ENCODE data around the gene ATF7. TPM values are rescaled to one million over a fixed set of nuclear protein-coding genes. Genes with fewer than 3 reads are reported as not detected.
"Not testable (repeated sequence)": the region's sequence is repeated elsewhere in the genome, so short reads cannot be mapped to it uniquely, and the experiment has no call there.

ATF7 gene
- total RNA-seq, 1 experiment from 2014 or later = 26.9 TPM

DNA sequence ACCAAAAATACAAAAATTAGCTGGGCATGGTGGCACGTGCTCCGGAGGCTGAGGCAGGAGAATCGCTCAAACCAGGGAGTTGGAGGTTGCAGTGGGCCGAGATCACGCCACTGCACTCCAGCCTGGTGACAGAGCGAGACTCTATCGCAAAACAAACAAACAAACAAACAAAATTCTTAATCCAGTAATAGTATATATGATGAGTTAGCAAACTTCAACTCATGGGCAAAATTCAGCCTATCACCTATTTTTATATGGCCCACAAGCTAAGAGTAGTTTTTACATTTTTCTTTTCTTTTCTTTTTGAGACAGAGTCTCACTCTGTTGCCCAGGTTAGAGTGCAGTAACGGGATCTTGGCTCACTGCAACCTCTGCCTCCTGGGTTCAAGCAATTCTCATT lies 14.9 kb downstream of the ATF7 start:
- H3K9me3 Mint-ChIP-seq (ENCODE audit: unreplicated experiment) = no peaks in the 10 kb centered on the region
- no peak overlapping the region for H3K27ac Mint-ChIP-seq (ENCODE audit: unreplicated experiment)
- CTCF ChIA-PET = no interaction called here

DNA sequence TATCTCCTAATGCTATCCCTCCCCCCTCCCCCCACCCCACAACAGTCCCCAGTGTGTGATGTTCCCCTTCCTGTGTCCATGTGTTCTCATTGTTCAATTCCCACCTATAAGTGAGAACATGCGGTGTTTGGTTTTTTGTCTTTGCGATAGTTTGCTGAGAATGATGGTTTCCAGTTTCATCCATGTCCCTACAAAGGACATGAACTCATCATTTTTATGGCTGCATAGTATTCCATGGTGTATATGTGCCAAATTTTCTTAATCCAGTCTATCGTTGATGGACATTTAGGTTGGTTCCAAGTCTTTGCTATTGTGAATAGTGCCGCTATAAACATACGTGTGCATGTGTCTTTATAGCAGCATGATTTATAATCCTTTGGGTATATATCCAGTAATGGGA lies 19.5 kb downstream of the ATF7 start:
- H3K4me1 ChIP-seq; CTCF ChIA-PET; H3K36me3 ChIP-seq (ENCODE audit: control insufficient read depth, insufficient read depth, low read length); H3K4me1 Mint-ChIP-seq (ENCODE audit: low read depth, unreplicated experiment); H3K4me3 Mint-ChIP-seq (ENCODE audit: unreplicated experiment); intact Hi-C loops (cut with micrococcal nuclease; ENCODE audit: unreplicated experiment); H3K36me3 Mint-ChIP-seq (ENCODE audit: insufficient read depth, unreplicated experiment); H3K27ac Mint-ChIP-seq (ENCODE audit: unreplicated experiment); POLR2A ChIA-PET; DNase-seq; H3K27me3 ChIP-seq (replicated peaks; ENCODE audit: control insufficient read depth, insufficient read depth, low read length); H3K4me3 ChIP-seq (ENCODE audit: low read depth, low read length); H3K9me3 Mint-ChIP-seq (ENCODE audit: unreplicated experiment); H3K27me3 Mint-ChIP-seq (ENCODE audit: insufficient read depth, unreplicated experiment); H3K9me3 ChIP-seq; BruUV-seq (replicated peaks): not testable (repeated sequence)

More for the DNA sequence above, 14.9 kb downstream of the ATF7 start:
- Histone ChIP-seq H3K9me3 (no peaks in the 10 kb centered on the region), H3K4me1 (no peaks in the 10 kb centered on the region), H3K36me3 (ENCODE audit: control insufficient read depth, insufficient read depth, low read length) (no peaks in the 10 kb centered on the region), H3K27me3 (replicated peaks; ENCODE audit: control insufficient read depth, insufficient read depth, low read length) (no peaks in the 10 kb centered on the region), H3K4me3 (ENCODE audit: low read depth, low read length) (no peak overlapping the region)
- POLR2A ChIA-PET = no interaction called here
- no peaks in the 10 kb centered on the region for H3K27me3 Mint-ChIP-seq (ENCODE audit: insufficient read depth, unreplicated experiment)
- no peak for DNase-seq
- H3K4me1 Mint-ChIP-seq (ENCODE audit: low read depth, unreplicated experiment) = no peaks in the 10 kb centered on the region
- no peaks in the 10 kb centered on the region for H3K36me3 Mint-ChIP-seq (ENCODE audit: insufficient read depth, unreplicated experiment)
- no peak overlapping the region for H3K4me3 Mint-ChIP-seq (ENCODE audit: unreplicated experiment)
- no TSS peak for BruUV-seq (replicated peaks)
- TF ChIP-seq, protein P1, sequence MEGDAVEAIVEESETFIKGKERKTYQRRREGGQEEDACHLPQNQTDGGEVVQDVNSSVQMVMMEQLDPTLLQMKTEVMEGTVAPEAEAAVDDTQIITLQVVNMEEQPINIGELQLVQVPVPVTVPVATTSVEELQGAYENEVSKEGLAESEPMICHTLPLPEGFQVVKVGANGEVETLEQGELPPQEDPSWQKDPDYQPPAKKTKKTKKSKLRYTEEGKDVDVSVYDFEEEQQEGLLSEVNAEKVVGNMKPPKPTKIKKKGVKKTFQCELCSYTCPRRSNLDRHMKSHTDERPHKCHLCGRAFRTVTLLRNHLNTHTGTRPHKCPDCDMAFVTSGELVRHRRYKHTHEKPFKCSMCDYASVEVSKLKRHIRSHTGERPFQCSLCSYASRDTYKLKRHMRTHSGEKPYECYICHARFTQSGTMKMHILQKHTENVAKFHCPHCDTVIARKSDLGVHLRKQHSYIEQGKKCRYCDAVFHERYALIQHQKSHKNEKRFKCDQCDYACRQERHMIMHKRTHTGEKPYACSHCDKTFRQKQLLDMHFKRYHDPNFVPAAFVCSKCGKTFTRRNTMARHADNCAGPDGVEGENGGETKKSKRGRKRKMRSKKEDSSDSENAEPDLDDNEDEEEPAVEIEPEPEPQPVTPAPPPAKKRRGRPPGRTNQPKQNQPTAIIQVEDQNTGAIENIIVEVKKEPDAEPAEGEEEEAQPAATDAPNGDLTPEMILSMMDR (IDR thresholded peaks at IDR 0.05; ENCODE audit: insufficient read depth in 1 of 2, low read depth in 1 of 2, low read length in 1 of 2, severe bottlenecking in 1 of 2, unreplicated experiment in 1 of 2) = no peak
- intact Hi-C loops (cut with micrococcal nuclease; ENCODE audit: unreplicated experiment) = no loop called here

DNA sequence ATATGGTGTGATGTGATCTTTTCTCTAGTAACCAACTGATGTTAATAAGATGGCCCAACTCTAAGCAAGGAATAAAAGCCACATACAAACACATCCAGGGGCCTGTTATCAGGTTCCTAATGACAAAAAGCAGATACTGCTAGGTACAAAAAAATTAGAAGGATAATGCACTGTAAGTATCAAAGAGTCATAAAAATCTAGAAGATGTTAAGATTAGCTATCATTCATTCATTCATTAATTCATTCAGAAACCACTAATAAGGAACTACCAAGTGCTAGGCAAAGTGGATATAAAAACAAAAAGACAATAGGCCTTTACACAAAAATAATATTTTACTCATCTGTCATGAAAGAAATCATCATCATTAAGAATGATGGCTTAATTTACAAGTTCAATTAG lies 21.6 kb downstream of the ATF7 start:
- H3K27me3 Mint-ChIP-seq (ENCODE audit: insufficient read depth, unreplicated experiment) = no peaks in the 10 kb centered on the region
- intact Hi-C loops (cut with micrococcal nuclease; ENCODE audit: unreplicated experiment) = no loop called here
- DNase-seq = no peak
- TF ChIP-seq, protein P1 (IDR thresholded peaks at IDR 0.05; ENCODE audit: insufficient read depth in 1 of 2, low read depth in 1 of 2, low read length in 1 of 2, severe bottlenecking in 1 of 2, unreplicated experiment in 1 of 2) = no peak
- ChIA-PET POLR2A (no interaction called here), CTCF (no interaction called here)
- no TSS peak for BruUV-seq (replicated peaks)
- H3K9me3 ChIP-seq = no peaks in the 10 kb centered on the region
- no peaks in the 10 kb centered on the region for H3K27me3 ChIP-seq (replicated peaks; ENCODE audit: control insufficient read depth, insufficient read depth, low read length)
- no peaks in the 10 kb centered on the region for H3K4me1 Mint-ChIP-seq (ENCODE audit: low read depth, unreplicated experiment)
- no peaks in the 10 kb centered on the region for H3K9me3 Mint-ChIP-seq (ENCODE audit: unreplicated experiment)
- no peaks in the 10 kb centered on the region for H3K36me3 Mint-ChIP-seq (ENCODE audit: insufficient read depth, unreplicated experiment)
- H3K27ac Mint-ChIP-seq (ENCODE audit: unreplicated experiment) = no peak overlapping the region
- H3K4me1 ChIP-seq = no peaks in the 10 kb centered on the region
- H3K4me3 Mint-ChIP-seq (ENCODE audit: unreplicated experiment) = no peak overlapping the region
- H3K36me3 ChIP-seq (ENCODE audit: control insufficient read depth, insufficient read depth, low read length) = no peaks in the 10 kb centered on the region
- no peak overlapping the region for H3K4me3 ChIP-seq (ENCODE audit: low read depth, low read length)

DNA sequence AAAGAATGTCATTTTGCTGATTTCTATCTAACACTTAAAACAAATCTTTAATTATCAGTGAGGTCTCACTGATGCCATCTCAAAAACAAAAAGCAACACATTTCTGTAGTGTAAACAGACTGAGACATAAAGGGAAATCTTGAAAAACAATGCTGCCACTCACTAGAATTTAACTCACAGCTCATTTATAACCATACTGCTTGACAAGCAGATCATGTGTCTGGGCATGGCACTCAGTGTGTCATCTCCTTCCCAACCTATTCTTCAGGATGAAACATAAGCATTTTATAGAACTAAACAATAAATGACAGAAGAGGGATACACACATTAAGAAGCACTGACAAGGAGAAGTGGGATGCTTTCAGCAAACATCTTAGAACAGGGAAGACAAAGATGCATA lies 22.4 kb downstream of the ATF7 start:
- Mint-ChIP-seq H3K4me3 (ENCODE audit: unreplicated experiment) (no peak overlapping the region), H3K4me1 (ENCODE audit: low read depth, unreplicated experiment) (no peaks in the 10 kb centered on the region), H3K9me3 (ENCODE audit: unreplicated experiment) (no peaks in the 10 kb centered on the region), H3K27me3 (ENCODE audit: insufficient read depth, unreplicated experiment) (no peaks in the 10 kb centered on the region), H3K36me3 (ENCODE audit: insufficient read depth, unreplicated experiment) (no peaks in the 10 kb centered on the region), H3K27ac (ENCODE audit: unreplicated experiment) (no peak overlapping the region)
- CTCF ChIA-PET = no interaction called here
- H3K27me3 ChIP-seq (replicated peaks; ENCODE audit: control insufficient read depth, insufficient read depth, low read length) = no peaks in the 10 kb centered on the region
- H3K36me3 ChIP-seq (ENCODE audit: control insufficient read depth, insufficient read depth, low read length) = no peaks in the 10 kb centered on the region
- H3K4me3 ChIP-seq (ENCODE audit: low read depth, low read length) = no peak overlapping the region
- no peak for DNase-seq
- POLR2A ChIA-PET = no interaction called here
- no TSS peak for BruUV-seq (replicated peaks)
- intact Hi-C loops (cut with micrococcal nuclease; ENCODE audit: unreplicated experiment) = no loop called here
- H3K4me1 ChIP-seq = no peaks in the 10 kb centered on the region
- no peaks in the 10 kb centered on the region for H3K9me3 ChIP-seq
- TF ChIP-seq, protein P1 (IDR thresholded peaks at IDR 0.05; ENCODE audit: insufficient read depth in 1 of 2, low read depth in 1 of 2, low read length in 1 of 2, severe bottlenecking in 1 of 2, unreplicated experiment in 1 of 2) = no peak
